ENCODE data around the gene GTF2F2.

GTF2F2 gene

DNA sequence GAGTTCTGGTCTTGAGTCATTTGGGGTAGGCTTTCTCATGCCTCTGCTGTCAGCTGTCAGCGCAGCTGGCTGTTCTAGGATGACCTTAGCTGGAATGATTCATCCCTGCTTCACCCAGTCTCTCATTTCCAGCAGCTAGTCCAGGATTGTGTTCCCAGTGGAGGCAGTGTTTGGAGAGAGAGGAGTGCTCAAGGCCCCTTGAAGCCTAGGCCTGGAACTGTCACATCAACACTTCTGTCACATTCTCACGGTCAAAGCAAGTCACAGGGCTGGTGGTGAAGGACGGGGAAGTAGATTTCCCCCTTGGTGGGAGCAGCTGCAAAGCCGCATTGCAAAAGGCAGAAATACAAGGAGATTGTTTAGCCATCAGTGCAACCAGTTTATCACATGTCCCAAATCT lies 205.5 kb downstream of the GTF2F2 start:
- no peak overlapping the region for H3K4me2 ChIP-seq (ENCODE audit: low read length)
- TF ChIP-seq EZH2phosphoT487 (IDR thresholded peaks at IDR 0.05; ENCODE audit: low read depth) (no peak), CTCF (IDR thresholded peaks at IDR 0.05; ENCODE audit: low read depth, low read length) (no peak)
- no peak overlapping the region for H3K27ac ChIP-seq (ENCODE audit: low read length)

GRCh38 chr13:45327253-45327955 lies 207.1 kb downstream of the GTF2F2 start:
- Histone ChIP-seq H3K9ac (ENCODE audit: low read length) (no peak overlapping the region), H3K4me1 (ENCODE audit: low read length) (peaks cover 9% of the 10 kb centered on the region), H3K27ac (ENCODE audit: low read length) (no peak overlapping the region), H3K27me3 (ENCODE audit: low read depth, low read length) (no peaks in the 10 kb centered on the region), H3K79me2 (ENCODE audit: low read length) (no peaks in the 10 kb centered on the region), H2AFZ (ENCODE audit: low read depth, low read length) (no peak overlapping the region), H3K9me3 (ENCODE audit: insufficient read depth, low read length) (no peaks in the 10 kb centered on the region), H3K4me2 (ENCODE audit: low read length) (no peak overlapping the region), H3K36me3 (replicated peaks; ENCODE audit: low read depth, low read length) (no peaks in the 10 kb centered on the region), H3K4me3 (ENCODE audit: low read length) (no peak overlapping the region), H4K20me1 (ENCODE audit: insufficient read depth, low read length) (no peaks in the 10 kb centered on the region)
- TF ChIP-seq EZH2phosphoT487 (IDR thresholded peaks at IDR 0.05; ENCODE audit: low read depth) (no peak), CTCF (IDR thresholded peaks at IDR 0.05; ENCODE audit: low read depth, low read length) (peak; percentile 9; the same call in 1 of the 2 replicates)

More for the DNA sequence above, 205.5 kb downstream of the GTF2F2 start:
- Histone ChIP-seq H3K36me3 (replicated peaks; ENCODE audit: low read depth, low read length) (no peaks in the 10 kb centered on the region), H4K20me1 (ENCODE audit: insufficient read depth, low read length) (no peaks in the 10 kb centered on the region), H3K4me3 (ENCODE audit: low read length) (no peak overlapping the region), H3K9me3 (ENCODE audit: insufficient read depth, low read length) (no peaks in the 10 kb centered on the region), H3K27me3 (ENCODE audit: low read depth, low read length) (no peaks in the 10 kb centered on the region), H2AFZ (ENCODE audit: low read depth, low read length) (no peak overlapping the region), H3K9ac (ENCODE audit: low read length) (no peak overlapping the region), H3K79me2 (ENCODE audit: low read length) (no peaks in the 10 kb centered on the region), H3K4me1 (ENCODE audit: low read length) (peaks cover 9% of the 10 kb centered on the region)

GRCh38 chr13:45328661-45329111 lies 208.4 kb downstream of the GTF2F2 start:
- no peak overlapping the region for H3K4me3 ChIP-seq (ENCODE audit: low read length)
- H3K27me3 ChIP-seq (ENCODE audit: low read depth, low read length) = no peaks in the 10 kb centered on the region
- H3K27ac ChIP-seq (ENCODE audit: low read length) = no peak overlapping the region
- no peak overlapping the region for H3K9ac ChIP-seq (ENCODE audit: low read length)
- H3K36me3 ChIP-seq (replicated peaks; ENCODE audit: low read depth, low read length) = no peaks in the 10 kb centered on the region
- H3K9me3 ChIP-seq (ENCODE audit: insufficient read depth, low read length) = no peaks in the 10 kb centered on the region
- H3K4me2 ChIP-seq (ENCODE audit: low read length) = no peak overlapping the region
- H3K4me1 ChIP-seq (ENCODE audit: low read length) = peaks cover 9% of the 10 kb centered on the region
- H2AFZ ChIP-seq (ENCODE audit: low read depth, low read length) = no peak overlapping the region
- TF ChIP-seq CTCF (IDR thresholded peaks at IDR 0.05; ENCODE audit: low read depth, low read length) (no peak), EZH2phosphoT487 (IDR thresholded peaks at IDR 0.05; ENCODE audit: low read depth) (no peak)
- H3K79me2 ChIP-seq (ENCODE audit: low read length) = no peaks in the 10 kb centered on the region
- H4K20me1 ChIP-seq (ENCODE audit: insufficient read depth, low read length) = peaks cover 12% of the 10 kb centered on the region

DNA sequence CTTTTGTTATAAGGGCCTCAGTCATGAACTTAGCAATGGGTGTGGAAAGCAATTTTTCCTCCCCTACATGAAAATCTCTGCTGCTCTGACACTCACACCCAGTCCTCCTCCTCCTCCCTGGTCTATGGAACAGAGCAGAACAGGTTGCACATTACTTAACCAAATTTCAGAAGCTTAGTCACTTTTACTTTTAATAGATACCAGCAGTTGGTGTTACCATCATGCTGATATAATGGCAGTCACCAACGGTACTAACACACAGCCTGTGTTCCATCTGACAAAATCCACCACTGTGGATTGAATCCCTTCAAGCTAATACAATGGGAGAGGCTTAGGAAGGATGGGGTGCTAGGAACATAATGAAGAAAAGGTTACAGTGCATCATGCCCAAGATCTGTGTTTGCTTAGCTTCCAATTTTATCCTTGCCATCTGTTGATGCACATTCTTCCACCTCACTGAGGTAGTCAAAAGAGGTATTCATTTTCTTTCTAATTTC lies 210.9 kb downstream of the GTF2F2 start:
- no peak overlapping the region for H3K4me2 ChIP-seq (ENCODE audit: low read length)
- H3K79me2 ChIP-seq (ENCODE audit: low read length) = 0 out of 2 replicates have a peak, but pooled peaks cover 4% of the 10 kb centered on the region
- no peak overlapping the region for H3K4me3 ChIP-seq (ENCODE audit: low read length)
- H4K20me1 ChIP-seq (ENCODE audit: insufficient read depth, low read length) = peaks cover 36% of the 10 kb centered on the region
- H3K9me3 ChIP-seq (ENCODE audit: insufficient read depth, low read length) = no peaks in the 10 kb centered on the region
- H3K27ac ChIP-seq (ENCODE audit: low read length) = no peak overlapping the region
- H2AFZ ChIP-seq (ENCODE audit: low read depth, low read length) = no peak overlapping the region
- H3K9ac ChIP-seq (ENCODE audit: low read length) = no peak overlapping the region
- no peak for TF ChIP-seq CTCF (IDR thresholded peaks at IDR 0.05; ENCODE audit: low read depth, low read length)
- no peak for TF ChIP-seq EZH2phosphoT487 (IDR thresholded peaks at IDR 0.05; ENCODE audit: low read depth)
- peaks cover 9% of the 10 kb centered on the region for H3K4me1 ChIP-seq (ENCODE audit: low read length)
- peaks cover 23% of the 10 kb centered on the region for H3K36me3 ChIP-seq (replicated peaks; ENCODE audit: low read depth, low read length)
- no peaks in the 10 kb centered on the region for H3K27me3 ChIP-seq (ENCODE audit: low read depth, low read length)
